SK-N-SH (cell line): ENCODE results near the gene HSP90AA1. TPM values are rescaled to one million over a fixed set of nuclear protein-coding genes. Genes with fewer than 3 reads are reported as not detected.

Experiments used
- CTCF ChIA-PET: fragments of 300-600, 350-600 bp; formaldehyde crosslinking; extraction: SDS; loops from one replicate; lab custom pipeline; 2021; lab: Yijun Ruan, JAX
- POLR2A ChIA-PET: fragments of 350-600 bp; sonication (Branson Sonifier 250); formaldehyde crosslinking; extraction: SDS; loops from one replicate; lab custom pipeline; 2020; ENCODE audit warnings: antibody characterized with exemption, inconsistent platforms; lab: Yijun Ruan, JAX
- DNase-seq: peaks from one replicate; pipeline ENCODE4 v3.0.0; 2012
- H2AFZ ChIP-seq: fragments of 200-600 bp; sonication (generic); 2 replicates; pipeline ENCODE4 v1.8.1; 2016; ENCODE audit warnings: antibody characterized with exemption, mild to moderate bottlenecking, low read depth
- H3F3A ChIP-seq: fragments of 200-600 bp; sonication (generic); replicated peaks from 2 replicates; pipeline ENCODE3; 2016; ENCODE audit warnings: antibody characterized with exemption, mild to moderate bottlenecking; ENCODE audit not compliant: insufficient read depth
- H3K27ac ChIP-seq, 2 experiments: fragments of 200-500 bp in 1 of 2; fragments of 200-600 bp in 1 of 2; sonication (Bioruptor generic) in 1 of 2; sonication (generic), shearing (Covaris generic) in 1 of 2; 2 replicates each; pipeline versions ENCODE4 v1.5.1 to v1.6.1; 2014 to 2016; ENCODE audit warnings: low read depth in 2 of 2, inconsistent platforms in 1 of 2, low read length in 1 of 2, mild to moderate bottlenecking in 1 of 2, mixed read lengths in 1 of 2
- H3K27me3 ChIP-seq: fragments of 200-600 bp; sonication (generic), shearing (Covaris generic); 2 replicates; pipeline ENCODE4 v1.6.1; 2016; ENCODE audit warnings: mixed run types; ENCODE audit not compliant: insufficient read depth
- H3K36me3 ChIP-seq, 2 experiments: fragments of 200-500 bp in 1 of 2; fragments of 200-600 bp in 1 of 2; sonication (Bioruptor generic) in 1 of 2; sonication (generic) in 1 of 2; replicated peaks in 1 of 2; 2 replicates each; pipeline versions ENCODE3 to v1.5.1; 2014 to 2016; ENCODE audit warnings: low read length in 1 of 2, mild to moderate bottlenecking in 1 of 2; ENCODE audit not compliant: insufficient read depth in 2 of 2, control insufficient read depth in 1 of 2
- H3K4me1 ChIP-seq, 2 experiments: fragments of 200-500 bp in 1 of 2; fragments of 200-600 bp in 1 of 2; sonication (Bioruptor generic) in 1 of 2; sonication (generic), shearing (Covaris generic) in 1 of 2; 2 replicates each; pipeline versions ENCODE4 v1.5.1 to v1.6.1; 2014 to 2016; ENCODE audit warnings: low read depth in 1 of 2, low read length in 1 of 2, mixed run types in 1 of 2; ENCODE audit not compliant: insufficient read depth in 2 of 2, control insufficient read depth in 1 of 2
- H3K4me2 ChIP-seq: fragments of 200-600 bp; sonication (generic), shearing (Covaris generic); 2 replicates; pipeline ENCODE4 v1.6.1; 2017; ENCODE audit warnings: mixed run types
- H3K4me3 ChIP-seq, 2 experiments: fragments of 200-500 bp in 1 of 2; fragments of 200-600 bp in 1 of 2; sonication (Bioruptor generic) in 1 of 2; sonication (generic), shearing (Covaris generic) in 1 of 2; 2 replicates each; pipeline versions ENCODE4 v1.5.1 to v1.8.1; 2014 to 2016; ENCODE audit warnings: low read depth in 2 of 2, inconsistent platforms in 1 of 2, low read length in 1 of 2, mild to moderate bottlenecking in 1 of 2, mixed read lengths in 1 of 2, moderate library complexity in 1 of 2
- H3K79me2 ChIP-seq: fragments of 200-600 bp; sonication (generic); 2 replicates; pipeline ENCODE4 v1.8.1; 2017; ENCODE audit warnings: mild to moderate bottlenecking; ENCODE audit not compliant: insufficient read depth
- H3K9ac ChIP-seq: fragments of 200-600 bp; sonication (generic); 2 replicates; pipeline ENCODE4 v1.6.1; 2017; ENCODE audit warnings: mixed run types
- H3K9me2 ChIP-seq: fragments of 200-600 bp; sonication (generic); 2 replicates; pipeline ENCODE4 v1.6.1; 2017; ENCODE audit warnings: mixed run types
- H3K9me3 ChIP-seq: fragments of 200-600 bp; sonication (generic); 2 replicates; pipeline ENCODE4 v1.6.1; 2017; ENCODE audit warnings: mixed run types, mild to moderate bottlenecking, moderate library complexity
- H4K20me1 ChIP-seq: fragments of 200-600 bp; sonication (generic); 2 replicates; pipeline ENCODE4 v1.6.1; 2017; ENCODE audit warnings: mild to moderate bottlenecking, mixed run types; ENCODE audit not compliant: insufficient read depth
- EP300 ChIP-seq, 2 experiments: IDR thresholded peaks; 2 replicates each; pipeline versions ENCODE4 v1.4.0 to v1.6.1; 2012; ENCODE audit warnings: borderline replicate concordance in 1 of 2, low read depth in 1 of 2, low read length in 1 of 2
- EZH2phosphoT487 ChIP-seq: fragments of 200-600 bp; sonication (generic); IDR thresholded peaks from 2 replicates; pipeline ENCODE4 v1.6.1; 2017; ENCODE audit warnings: low read depth, mixed run types, mild to moderate bottlenecking, antibody characterized with exemption, moderate library complexity, borderline replicate concordance
- FOSL2 ChIP-seq: IDR thresholded peaks from 2 replicates; pipeline ENCODE4 v1.4.0; 2012; ENCODE audit warnings: low read depth, mild to moderate bottlenecking, moderate library complexity, borderline replicate concordance
- MXI1 ChIP-seq: IDR thresholded peaks from 2 replicates; pipeline ENCODE4 v1.6.1; 2012; ENCODE audit warnings: mild to moderate bottlenecking, low read depth, low read length, improper control_type of control experiment
- NFIC ChIP-seq: IDR thresholded peaks from 2 replicates; pipeline ENCODE4 v1.4.0; 2012; ENCODE audit warnings: borderline replicate concordance
- NRF1 ChIP-seq: IDR thresholded peaks from 2 replicates; pipeline ENCODE4 v1.6.1; 2012; ENCODE audit warnings: low read depth, mild to moderate bottlenecking, low read length
- RAD21 ChIP-seq: IDR thresholded peaks from 2 replicates; pipeline ENCODE4 v1.6.1; 2012; ENCODE audit warnings: mild to moderate bottlenecking, low read length
- RCOR1 ChIP-seq: fragments of 150-350 bp; IDR thresholded peaks from 2 replicates; pipeline ENCODE4 v1.6.1; 2017; ENCODE audit warnings: antibody characterized with exemption, low read length
- RXRA ChIP-seq: IDR thresholded peaks from 2 replicates; pipeline ENCODE4 v1.4.0; 2012; ENCODE audit warnings: low read depth, mild to moderate bottlenecking, borderline replicate concordance
- SIN3A ChIP-seq: IDR thresholded peaks from 2 replicates; pipeline ENCODE4 v1.6.1; 2012; ENCODE audit warnings: low read depth, mild to moderate bottlenecking, low read length, moderate library complexity, borderline replicate concordance
- TAF1 ChIP-seq: IDR thresholded peaks from 2 replicates; pipeline ENCODE4 v1.6.1; 2012; ENCODE audit warnings: low read depth, mild to moderate bottlenecking, low read length, moderate library complexity, borderline replicate concordance
- TEAD4 ChIP-seq: IDR thresholded peaks from 2 replicates; pipeline ENCODE4 v1.4.0; 2012; ENCODE audit warnings: mild to moderate bottlenecking, borderline replicate concordance; ENCODE audit not compliant: insufficient read depth
- USF1 ChIP-seq: IDR thresholded peaks from 2 replicates; pipeline ENCODE4 v1.4.0; 2012; ENCODE audit warnings: low read depth, borderline replicate concordance
- USF2 ChIP-seq: fragments of 150-350 bp; IDR thresholded peaks from 2 replicates; pipeline ENCODE4 v1.6.1; 2017; ENCODE audit warnings: antibody characterized with exemption, low read length, low read depth, borderline replicate concordance
- ZBTB33 ChIP-seq: IDR thresholded peaks from 2 replicates; pipeline ENCODE4 v1.4.0; 2012; ENCODE audit warnings: low read depth, borderline replicate concordance
- WGBS: methylation state at CpG from one replicate; pipeline ENCODE4 v1.1.6; 2017; ENCODE audit warnings: low lambda C conversion rate; 5-methylcytosine and 5-hydroxymethylcytosine counted together
- polyA plus RNA-seq, 3 experiments: library from polyadenylated mRNA; depleted of rRNA; stranded (reverse); fragments of >200 nt; gene quantifications; 2 replicates each; pipeline ENCODE4 v1.2.3, GENCODE V29; 2012
- TF ChIP-seq, protein P1 (sequence below): IDR thresholded peaks from 2 replicates; pipeline ENCODE4 v1.6.1; 2012; ENCODE audit warnings: mild to moderate bottlenecking, low read depth, low read length, moderate library complexity

HSP90AA1 gene
- polyA plus RNA-seq, 1 of the 3 experiments (the other 2 are of a cell fraction), result 269 TPM

GRCh38 chr14:102058961-102059360, 27.9 kb downstream of the HSP90AA1 start:
- DNase-seq, result no peak
- Histone ChIP-seq H3K4me1 (no peaks in the 10 kb centered on the region), H3K9me2 (no peaks in the 10 kb centered on the region), H3K9me3 (no peaks in the 10 kb centered on the region), H4K20me1 (no peaks in the 10 kb centered on the region), H3K79me2 (no peaks in the 10 kb centered on the region), H3K36me3 (peaks cover 0 to 7% of the 10 kb centered on the region in 2 experiments), H2AFZ (no peak overlapping the region), H3K27me3 (no peaks in the 10 kb centered on the region), H3K4me3 (no peak overlapping the region), H3K27ac (no peak overlapping the region), H3K4me2 (no peak overlapping the region), H3F3A (peaks cover 14% of the 10 kb centered on the region), H3K9ac (no peak overlapping the region)
- 79% methylated on average over 5 of the region's 5 CpGs for WGBS
- CTCF ChIA-PET, result no interaction called here
- POLR2A ChIA-PET, result no interaction called here
- TF ChIP-seq EZH2phosphoT487 (no peak), RCOR1 (no peak), NFIC (no peak), FOSL2 (no peak), TAF1 (no peak), ZBTB33 (no peak), RAD21 (no peak), NRF1 (no peak), USF1 (no peak), SIN3A (no peak), EP300 (IDR thresholded peaks at IDR 0.05; ENCODE audit: borderline replicate concordance in 1 of 2, low read depth in 1 of 2, low read length in 1 of 2) (no peak), RXRA (no peak)

DNA sequence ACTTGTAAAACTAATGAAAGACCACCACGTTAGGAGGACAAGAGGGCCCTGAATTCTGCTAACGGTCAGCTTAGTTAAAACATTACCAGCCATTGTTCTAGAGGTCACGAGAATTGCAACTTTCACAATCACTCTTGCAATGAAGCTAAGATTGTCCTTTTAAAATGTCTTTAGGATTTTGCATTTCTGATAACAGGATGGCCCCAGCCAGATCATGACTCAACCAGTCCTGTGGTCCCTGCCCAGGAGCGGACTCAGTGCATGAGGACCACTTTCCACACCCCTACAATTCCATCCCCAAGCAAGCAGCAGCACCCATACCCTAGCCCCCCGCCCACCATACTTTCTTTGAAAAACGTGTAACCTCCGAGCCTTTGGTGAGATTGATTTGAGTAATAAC, 28.7 kb downstream of the HSP90AA1 start:
- CTCF ChIA-PET, result no interaction called here
- H3F3A ChIP-seq, result peaks cover 14% of the 10 kb centered on the region
- H2AFZ ChIP-seq, result no peak overlapping the region
- H3K9me3 ChIP-seq, result no peaks in the 10 kb centered on the region
- no peaks in the 10 kb centered on the region for H4K20me1 ChIP-seq
- peaks cover 0 to 11% of the 10 kb centered on the region in 2 experiments for H3K36me3 ChIP-seq
- no peaks in the 10 kb centered on the region for H3K9me2 ChIP-seq
- no peak overlapping the region for H3K9ac ChIP-seq
- WGBS, result 90% methylated on average over 7 of the region's 7 CpGs
- H3K4me2 ChIP-seq, result no peak overlapping the region
- no peak overlapping the region for H3K27ac ChIP-seq
- POLR2A ChIA-PET, result no interaction called here
- TF ChIP-seq RCOR1 (no peak), NRF1 (no peak), ZBTB33 (no peak), TAF1 (no peak), USF2 (no peak), EP300 (IDR thresholded peaks at IDR 0.05; ENCODE audit: borderline replicate concordance in 1 of 2, low read depth in 1 of 2, low read length in 1 of 2) (no peak), TEAD4 (no peak), EZH2phosphoT487 (no peak), MXI1 (no peak), RAD21 (no peak)
- TF ChIP-seq, protein P1, sequence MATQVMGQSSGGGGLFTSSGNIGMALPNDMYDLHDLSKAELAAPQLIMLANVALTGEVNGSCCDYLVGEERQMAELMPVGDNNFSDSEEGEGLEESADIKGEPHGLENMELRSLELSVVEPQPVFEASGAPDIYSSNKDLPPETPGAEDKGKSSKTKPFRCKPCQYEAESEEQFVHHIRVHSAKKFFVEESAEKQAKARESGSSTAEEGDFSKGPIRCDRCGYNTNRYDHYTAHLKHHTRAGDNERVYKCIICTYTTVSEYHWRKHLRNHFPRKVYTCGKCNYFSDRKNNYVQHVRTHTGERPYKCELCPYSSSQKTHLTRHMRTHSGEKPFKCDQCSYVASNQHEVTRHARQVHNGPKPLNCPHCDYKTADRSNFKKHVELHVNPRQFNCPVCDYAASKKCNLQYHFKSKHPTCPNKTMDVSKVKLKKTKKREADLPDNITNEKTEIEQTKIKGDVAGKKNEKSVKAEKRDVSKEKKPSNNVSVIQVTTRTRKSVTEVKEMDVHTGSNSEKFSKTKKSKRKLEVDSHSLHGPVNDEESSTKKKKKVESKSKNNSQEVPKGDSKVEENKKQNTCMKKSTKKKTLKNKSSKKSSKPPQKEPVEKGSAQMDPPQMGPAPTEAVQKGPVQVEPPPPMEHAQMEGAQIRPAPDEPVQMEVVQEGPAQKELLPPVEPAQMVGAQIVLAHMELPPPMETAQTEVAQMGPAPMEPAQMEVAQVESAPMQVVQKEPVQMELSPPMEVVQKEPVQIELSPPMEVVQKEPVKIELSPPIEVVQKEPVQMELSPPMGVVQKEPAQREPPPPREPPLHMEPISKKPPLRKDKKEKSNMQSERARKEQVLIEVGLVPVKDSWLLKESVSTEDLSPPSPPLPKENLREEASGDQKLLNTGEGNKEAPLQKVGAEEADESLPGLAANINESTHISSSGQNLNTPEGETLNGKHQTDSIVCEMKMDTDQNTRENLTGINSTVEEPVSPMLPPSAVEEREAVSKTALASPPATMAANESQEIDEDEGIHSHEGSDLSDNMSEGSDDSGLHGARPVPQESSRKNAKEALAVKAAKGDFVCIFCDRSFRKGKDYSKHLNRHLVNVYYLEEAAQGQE, result no peak
- H3K4me3 ChIP-seq, result no peak overlapping the region
- H3K4me1 ChIP-seq, result no peaks in the 10 kb centered on the region
- H3K79me2 ChIP-seq, result no peaks in the 10 kb centered on the region
- no peak for DNase-seq
- H3K27me3 ChIP-seq, result no peaks in the 10 kb centered on the region
